HL-60 (cell line): ENCODE results near the gene MATK.

ENCODE experiments used
- DNase-seq, 2 experiments: peaks; one replicate each; pipeline ENCODE4 v3.0.0-alpha.2; 2010 to 2020; ENCODE audit warnings: low read depth in 1 of 2, low spot score in 1 of 2
- H3K27ac ChIP-seq: fragments of 250-450 bp; sonication (Bioruptor Pico); replicated peaks from 2 replicates; pipeline ENCODE4 v1.5.1; 2020; ENCODE audit warnings: mild to moderate bottlenecking, moderate library complexity
- H3K27me3 ChIP-seq: fragments of 250-450 bp; sonication (Bioruptor Pico); 2 replicates; pipeline ENCODE4 v1.5.1; 2021; ENCODE audit warnings: mild to moderate bottlenecking, moderate library complexity; ENCODE audit not compliant: insufficient read depth, poor library complexity, severe bottlenecking
- H3K4me3 ChIP-seq: replicated peaks from 2 replicates; pipeline ENCODE4 v1.5.1; 2011; ENCODE audit warnings: mild to moderate bottlenecking, control low read depth, low read length; ENCODE audit not compliant: insufficient read depth
- CTCF ChIP-seq: IDR thresholded peaks from one replicate; pipeline ENCODE4 v1.5.1; 2011; ENCODE audit warnings: low read length, control low read depth, inconsistent platforms; ENCODE audit not compliant: insufficient read depth
- GABPA ChIP-seq: IDR thresholded peaks from 2 replicates; pipeline ENCODE4 v1.6.1; 2012; ENCODE audit warnings: low read depth
- POLR2AphosphoS5 ChIP-seq: IDR thresholded peaks from 2 replicates; pipeline ENCODE4 v1.6.1; 2012; ENCODE audit warnings: low read depth
- REST ChIP-seq: IDR thresholded peaks from 2 replicates; pipeline ENCODE4 v1.6.1; 2012; ENCODE audit warnings: low read depth; ENCODE audit not compliant: insufficient replicate concordance
- SPI1 ChIP-seq: IDR thresholded peaks from 2 replicates; pipeline ENCODE4 v1.6.1; 2012; ENCODE audit warnings: low read depth, mild to moderate bottlenecking, borderline replicate concordance

Gene MATK

GRCh38 chr19:3790941-3791340, 4.8 kb upstream of the MATK start:
- Histone ChIP-seq H3K27ac (no peak overlapping the region), H3K4me3 (no peak overlapping the region), H3K27me3 (peaks cover 2% of the 10 kb centered on the region)
- DNase-seq, result no peak
- TF ChIP-seq POLR2AphosphoS5 (no peak), SPI1 (no peak), REST (no peak), GABPA (no peak), CTCF (no peak)

GRCh38 chr19:3790209-3790734, 4.1 kb upstream of the MATK start:
- Histone ChIP-seq H3K27me3 (peaks cover 2% of the 10 kb centered on the region), H3K4me3 (no peak overlapping the region), H3K27ac (no peak overlapping the region)
- no peak for DNase-seq
- no peak for TF ChIP-seq GABPA
- TF ChIP-seq CTCF, result no peak
- TF ChIP-seq POLR2AphosphoS5, result no peak
- no peak for TF ChIP-seq SPI1
- no peak for TF ChIP-seq REST

GRCh38 chr19:3788996-3789778, 3.0 kb upstream of the MATK start:
- DNase-seq, result no peak
- H3K4me3 ChIP-seq, result no peak overlapping the region
- peaks cover 2% of the 10 kb centered on the region for H3K27me3 ChIP-seq
- no peak for TF ChIP-seq CTCF
- TF ChIP-seq POLR2AphosphoS5, result no peak
- no peak for TF ChIP-seq SPI1
- no peak for TF ChIP-seq REST
- H3K27ac ChIP-seq, result no peak overlapping the region
